Ovary (tissue), 3 donors: ENCODE results near the gene ADCY5.

Source experiments
- CTCF ChIP-seq, 3 donors: fragments of 450-650 bp in 2 of 3; fragments of 200-600 bp in 1 of 3; IDR thresholded peaks; one replicate each; pipeline versions ENCODE4 v1.5.1 to v1.8.0; 2016 to 2022; ENCODE audit warnings: antibody characterized with exemption in 3 of 3, mild to moderate bottlenecking in 1 of 3
- EP300 ChIP-seq: sonication (generic); formaldehyde crosslinking; IDR thresholded peaks from one replicate; pipeline ENCODE4 v1.6.1; 2017; ENCODE audit warnings: antibody characterized with exemption
- POLR2A ChIP-seq: fragments of 450-650 bp; IDR thresholded peaks from one replicate; pipeline ENCODE4 v1.6.1; 2017; ENCODE audit warnings: antibody characterized with exemption, mild to moderate bottlenecking, moderate library complexity
- donor health status: DM: no; HTN: no; CAD: no.

- TF ChIP-seq CTCF (IDR thresholded peaks at IDR 0.05) = no peak
- no peak for TF ChIP-seq POLR2A
- no peak for TF ChIP-seq EP300
Measured at GRCh38 chr3:123481722-123482457, 33.0 kb upstream of the ADCY5 start.
